ENCODE data around the gene PAPOLA. TPM values are rescaled to one million over a fixed set of nuclear protein-coding genes. Genes with fewer than 3 reads are reported as not detected.

Gene PAPOLA
- total RNA-seq, 2 experiments from 2014 or later = 99.3 to 197 TPM

Other genes starting within 250 kb of the PAPOLA start
- not detected in 2 replicates for gene BDKRB1, start 246.2 kb upstream of the PAPOLA start, total RNA-seq (2014; rRNA removed; shearing (Covaris generic))
- gene BDKRB1, start 246.2 kb upstream of the PAPOLA start, total RNA-seq (2022) = not detected in 2 replicates
- gene ATG2B, start 139.0 kb upstream of the PAPOLA start, total RNA-seq (2014; rRNA removed; shearing (Covaris generic)) = 15.7 and 16.7 TPM in 2 replicates
- 23.7 and 25.7 TPM in 2 replicates for gene ATG2B, start 139.0 kb upstream of the PAPOLA start, total RNA-seq (2022)
- 7.7 and 12.5 TPM in 2 replicates for gene GSKIP, start 138.9 kb upstream of the PAPOLA start, total RNA-seq (2014; rRNA removed; shearing (Covaris generic))
- gene GSKIP, start 138.9 kb upstream of the PAPOLA start, total RNA-seq (2022) = 10.9 and 12.6 TPM in 2 replicates
- gene AK7, start 110.3 kb upstream of the PAPOLA start, total RNA-seq (2014; rRNA removed; shearing (Covaris generic)) = 0.06 TPM in 1 of 2 replicates, not detected in the other
- 1.00 and 1.1 TPM in 2 replicates for gene AK7, start 110.3 kb upstream of the PAPOLA start, total RNA-seq (2022)